HUES64 (cell line): Measurements from ENCODE around the gene TLR3.

ENCODE experiments used
- H3K27ac ChIP-seq: 2 replicates; pipeline ENCODE4 v1.7.0; 2013; ENCODE audit warnings: low read depth, low read length, inconsistent platforms
- H3K27me3 ChIP-seq: 2 replicates; pipeline ENCODE4 v1.6.1; 2013; ENCODE audit warnings: mild to moderate bottlenecking, low read length; ENCODE audit not compliant: insufficient read depth
- H3K36me3 ChIP-seq: 2 replicates; pipeline ENCODE4 v1.6.1; 2013; ENCODE audit warnings: mild to moderate bottlenecking, low read length; ENCODE audit not compliant: insufficient read depth
- H3K4me1 ChIP-seq: 2 replicates; pipeline ENCODE4 v1.6.1; 2013; ENCODE audit warnings: mild to moderate bottlenecking, low read length, moderate library complexity; ENCODE audit not compliant: insufficient read depth
- H3K4me3 ChIP-seq: 2 replicates; pipeline ENCODE4 v1.5.1; 2013; ENCODE audit warnings: mild to moderate bottlenecking, low read length, moderate library complexity
- H3K9ac ChIP-seq: 2 replicates; pipeline ENCODE4 v1.6.1; 2013; ENCODE audit warnings: mild to moderate bottlenecking, low read depth, low read length
- H3K9me3 ChIP-seq: 2 replicates; pipeline ENCODE4 v1.6.1; 2013; ENCODE audit warnings: low read depth, low read length; ENCODE audit not compliant: insufficient read depth
- WGBS: fragments of 150-250, 120-280 bp; methylation state at CpG from one replicate; pipeline ENCODE4 v1.1.7; 2013; ENCODE audit warnings: missing lambda C conversion rate; 5-methylcytosine and 5-hydroxymethylcytosine counted together

TLR3 gene

GRCh38 chr4:186082221-186082620 lies 13.3 kb downstream of the TLR3 start:
- Histone ChIP-seq H3K36me3 (no peaks in the 10 kb centered on the region), H3K4me3 (no peak overlapping the region), H3K27me3 (no peaks in the 10 kb centered on the region), H3K4me1 (peaks cover 20% of the 10 kb centered on the region), H3K27ac (no peak overlapping the region), H3K9ac (no peak overlapping the region), H3K9me3 (no peaks in the 10 kb centered on the region)
- WGBS, result 95% methylated on average over 3 of the region's 4 CpGs

DNA sequence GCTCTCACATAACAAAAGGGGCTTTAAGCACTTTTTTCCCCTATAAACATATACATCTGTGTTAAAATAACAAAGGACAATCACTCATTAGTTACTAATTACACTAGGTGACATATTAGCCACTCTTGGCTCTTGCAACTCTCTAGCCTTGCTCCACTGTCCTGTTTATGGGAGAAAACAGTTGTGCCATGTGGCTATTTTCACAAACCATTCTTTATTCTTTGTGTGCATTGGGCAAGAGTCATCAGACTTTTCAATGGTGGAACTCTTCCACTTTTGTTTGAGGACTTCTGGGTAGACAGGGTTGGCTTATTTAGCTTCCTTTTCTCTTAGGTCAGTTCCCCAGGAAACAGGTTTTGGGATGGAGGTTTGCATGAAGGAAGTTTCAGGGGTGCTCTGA lies 19.6 kb downstream of the TLR3 start:
- Histone ChIP-seq H3K27me3 (no peaks in the 10 kb centered on the region), H3K9me3 (no peaks in the 10 kb centered on the region), H3K4me3 (no peak overlapping the region), H3K36me3 (no peaks in the 10 kb centered on the region), H3K4me1 (no peaks in the 10 kb centered on the region; the same call in 1 of the 2 replicates), H3K27ac (no peak overlapping the region), H3K9ac (no peak overlapping the region)

- Histone ChIP-seq H3K36me3 (no peaks in the 10 kb centered on the region), H3K27me3 (no peaks in the 10 kb centered on the region), H3K9me3 (no peaks in the 10 kb centered on the region), H3K9ac (no peak overlapping the region), H3K4me1 (no peaks in the 10 kb centered on the region; the same call in 1 of the 2 replicates), H3K27ac (no peak overlapping the region), H3K4me3 (no peak overlapping the region)
- WGBS, result 93% methylated on average over 16 of the region's 17 CpGs
These were observed 23.3 kb downstream of the TLR3 start for GRCh38 chr4:186092296-186092695.

- no peaks in the 10 kb centered on the region for H3K36me3 ChIP-seq
- H3K9ac ChIP-seq, result no peak overlapping the region
- H3K9me3 ChIP-seq, result no peaks in the 10 kb centered on the region
- H3K4me3 ChIP-seq, result no peak overlapping the region
- H3K4me1 ChIP-seq, result no peaks in the 10 kb centered on the region; the same call in 1 of the 2 replicates
- no peak overlapping the region for H3K27ac ChIP-seq
- no peaks in the 10 kb centered on the region for H3K27me3 ChIP-seq
- WGBS, result 77% methylated on average over 13 of the region's 13 CpGs
These were observed 26.4 kb downstream of the TLR3 start for GRCh38 chr4:186095406-186095805.

DNA sequence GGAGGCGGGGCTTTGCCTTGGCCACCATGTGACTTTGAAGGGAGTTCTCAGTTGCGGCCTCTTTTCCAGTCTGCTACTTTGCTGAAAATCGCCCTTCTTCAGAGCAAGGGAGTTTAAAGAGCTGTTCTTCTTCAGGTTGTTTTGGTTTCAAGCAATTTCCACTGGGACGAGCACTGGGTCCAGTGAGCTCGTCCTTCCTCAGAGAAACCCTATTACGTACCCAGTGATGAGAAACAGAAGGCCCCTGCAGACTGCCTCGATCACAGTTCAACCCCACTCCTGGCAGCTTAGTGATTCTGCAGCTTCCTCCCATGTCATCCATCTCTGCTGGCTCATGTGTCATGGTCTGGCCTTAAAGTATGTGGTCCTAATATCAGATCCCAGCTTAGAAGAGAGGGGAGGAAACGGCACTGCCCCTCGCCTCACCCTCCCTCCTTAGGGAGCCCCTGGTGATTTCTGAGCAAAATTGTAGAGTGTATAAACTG lies 27.8 kb downstream of the TLR3 start:
- no peaks in the 10 kb centered on the region; the same call in 1 of the 2 replicates for H3K4me1 ChIP-seq
- 88% methylated on average over 9 of the region's 9 CpGs for WGBS
- no peaks in the 10 kb centered on the region for H3K27me3 ChIP-seq
- no peaks in the 10 kb centered on the region for H3K36me3 ChIP-seq
- H3K9ac ChIP-seq, result no peak overlapping the region
- no peaks in the 10 kb centered on the region for H3K9me3 ChIP-seq
- no peak overlapping the region for H3K4me3 ChIP-seq
- no peak overlapping the region for H3K27ac ChIP-seq

GRCh38 chr4:186097386-186097785 lies 28.4 kb downstream of the TLR3 start:
- Histone ChIP-seq H3K9ac (no peak overlapping the region), H3K27me3 (peaks cover under 1% of the 10 kb centered on the region; the same call in 1 of the 2 replicates), H3K9me3 (no peaks in the 10 kb centered on the region), H3K4me3 (no peak overlapping the region), H3K27ac (no peak overlapping the region), H3K4me1 (no peaks in the 10 kb centered on the region; the same call in 1 of the 2 replicates), H3K36me3 (no peaks in the 10 kb centered on the region)
- 81% methylated on average over 5 of the region's 5 CpGs for WGBS

DNA sequence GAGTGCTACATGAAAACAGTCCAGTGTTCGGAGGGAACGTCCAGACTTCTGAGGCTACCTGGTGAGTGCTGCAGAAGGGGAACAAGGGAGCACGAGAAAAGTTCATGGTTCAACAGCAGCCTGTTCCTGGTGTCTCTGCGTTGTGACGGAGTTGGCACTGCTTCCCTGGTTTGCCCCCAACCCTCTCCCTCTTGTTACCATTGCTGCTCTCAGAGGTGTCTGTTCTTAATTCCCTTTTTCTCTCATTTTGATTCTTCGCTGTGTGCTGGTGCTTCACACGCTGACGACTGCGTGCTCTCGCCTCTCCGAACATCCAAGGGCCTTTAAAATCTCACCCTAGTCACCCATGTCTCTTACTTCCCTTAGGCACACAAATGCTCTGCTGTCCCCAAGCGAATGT lies 34.0 kb downstream of the TLR3 start:
- 95% methylated on average over 12 of the region's 12 CpGs for WGBS
- Histone ChIP-seq H3K4me1 (peaks cover 6% of the 10 kb centered on the region; the same call in 1 of the 2 replicates), H3K4me3 (no peak overlapping the region), H3K27me3 (peaks cover 41% of the 10 kb centered on the region), H3K9me3 (no peaks in the 10 kb centered on the region), H3K9ac (no peak overlapping the region), H3K27ac (no peak overlapping the region), H3K36me3 (no peaks in the 10 kb centered on the region)

DNA sequence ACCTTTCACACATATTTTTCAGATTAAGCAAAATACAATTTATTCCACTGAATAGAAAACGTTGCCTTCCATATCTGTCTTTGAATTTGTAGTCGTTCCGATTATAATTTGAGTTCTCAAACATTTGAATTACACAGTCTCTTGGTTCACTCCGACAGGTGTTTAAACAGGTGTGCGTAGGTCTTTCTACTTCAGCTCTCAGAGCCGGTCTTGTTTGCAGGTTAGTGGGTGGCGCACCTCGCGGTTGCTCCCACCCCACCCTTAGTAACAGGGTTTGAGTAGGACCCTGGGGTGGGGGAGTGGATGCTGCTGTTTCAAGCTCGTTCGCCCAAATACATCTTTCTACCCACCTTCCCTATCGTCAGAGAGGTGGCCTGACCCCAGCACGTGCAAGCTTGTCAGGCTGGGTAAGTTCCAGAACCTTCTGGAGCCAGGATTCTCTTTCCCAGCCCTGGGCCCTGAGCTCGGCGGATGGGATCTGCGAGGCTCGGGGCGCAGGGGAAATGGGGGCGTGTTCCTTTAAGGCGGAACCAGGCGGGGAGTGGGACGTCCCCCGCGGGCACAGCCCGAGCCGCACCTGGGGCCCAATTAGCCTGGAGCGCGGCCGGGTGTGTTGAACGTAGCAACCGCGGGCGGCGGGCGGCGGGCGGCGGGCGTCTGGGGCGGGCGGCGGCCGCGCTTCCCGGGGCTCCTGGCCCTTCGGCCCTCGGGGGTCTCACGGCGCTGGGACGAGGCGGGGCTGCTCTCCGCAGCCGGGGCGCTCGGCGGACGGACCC lies 35.3 kb downstream of the TLR3 start, which contains the start of gene FAM149A:
Gene FAM149A, plus strand, starts transcription at position 591 of the 776 bp plus-strand sequence.
- WGBS, result 20% methylated on average over 57 of the region's 57 CpGs
- peak within 1 kb of the TSS; percentile 49 for H3K9ac ChIP-seq
- H3K27ac ChIP-seq, result no peak within 1 kb of the TSS
- peaks cover 41% of the 10 kb centered on the region for H3K27me3 ChIP-seq
- peak within 1 kb of the TSS; percentile 59 for H3K4me3 ChIP-seq
- H3K9me3 ChIP-seq, result no peaks in the 10 kb centered on the region
- no peaks in the 10 kb centered on the region for H3K36me3 ChIP-seq
- H3K4me1 ChIP-seq, result peaks cover 12% of the 10 kb centered on the region

- peaks cover 12% of the 10 kb centered on the region for H3K4me1 ChIP-seq
- H3K27ac ChIP-seq, result no peak overlapping the region
- H3K36me3 ChIP-seq, result no peaks in the 10 kb centered on the region
- 1% methylated on average over 83 of the region's 83 CpGs for WGBS
- no peaks in the 10 kb centered on the region for H3K9me3 ChIP-seq
- peak overlapping the region; percentile 59 for H3K4me3 ChIP-seq
- peak overlapping the region; percentile 49 for H3K9ac ChIP-seq
- H3K27me3 ChIP-seq, result peaks cover 41% of the 10 kb centered on the region
These were observed 36.1 kb downstream of the TLR3 start for GRCh38 chr4:186104890-186105646.

- peak overlapping the region; percentile 59 for H3K4me3 ChIP-seq
- WGBS, result 25% methylated on average over 17 of the region's 17 CpGs
- H3K27me3 ChIP-seq, result peaks cover 41% of the 10 kb centered on the region
- peaks cover 12% of the 10 kb centered on the region for H3K4me1 ChIP-seq
- H3K9me3 ChIP-seq, result no peaks in the 10 kb centered on the region
- no peak overlapping the region for H3K27ac ChIP-seq
- peak overlapping the region; percentile 49 for H3K9ac ChIP-seq
- no peaks in the 10 kb centered on the region for H3K36me3 ChIP-seq
These were observed 36.8 kb downstream of the TLR3 start for GRCh38 chr4:186105647-186106321.

DNA sequence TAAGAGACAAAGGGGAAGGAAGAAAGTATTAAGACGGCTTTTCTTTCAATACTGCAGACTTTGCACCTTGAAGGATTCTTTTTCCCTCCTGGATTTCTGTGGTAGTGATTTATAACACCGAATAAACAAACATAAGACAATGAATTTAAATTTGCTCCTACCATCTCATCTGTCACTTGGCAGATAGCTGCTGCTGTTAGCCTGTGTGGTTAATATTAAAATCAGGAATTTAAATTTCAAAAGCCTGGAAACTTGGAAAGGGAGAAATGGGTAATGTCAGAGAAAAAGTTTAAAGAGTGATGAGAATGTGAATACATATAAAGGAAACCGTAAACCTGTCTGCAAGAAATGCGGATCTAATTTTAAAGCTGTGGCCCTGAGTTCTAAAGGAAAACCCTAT lies 39.0 kb downstream of the TLR3 start:
- H3K27me3 ChIP-seq, result peaks cover 35% of the 10 kb centered on the region
- no peak overlapping the region for H3K4me3 ChIP-seq
- H3K27ac ChIP-seq, result no peak overlapping the region
- H3K4me1 ChIP-seq, result peaks cover 12% of the 10 kb centered on the region
- H3K36me3 ChIP-seq, result no peaks in the 10 kb centered on the region
- H3K9ac ChIP-seq, result no peak overlapping the region
- H3K9me3 ChIP-seq, result no peaks in the 10 kb centered on the region
- WGBS, result 70% methylated on average over 2 of the region's 4 CpGs
